WTC11 (cell line): Measurements from ENCODE around the gene SNX14. TPM values are rescaled to one million over a fixed set of nuclear protein-coding genes. Genes with fewer than 3 reads are reported as not detected.

Experiments used
- ATAC-seq: fragments of 200-7000 bp; cut with Tn5 transposase; 2 replicates; pipeline ENCODE4 v1.10.0; 2021; ENCODE audit warnings: mild to moderate bottlenecking, moderate library complexity
- CTCF ChIA-PET: fragments of 300-600 bp; sonication (Branson Sonifier 250); formaldehyde crosslinking; loops from one replicate; lab custom pipeline; 2021; ENCODE audit warnings: antibody characterized with exemption; lab: Charles Lee
- POLR2A ChIA-PET: fragments of 350-600 bp; sonication (Branson Sonifier 250); formaldehyde crosslinking; loops from one replicate; lab custom pipeline; 2021; ENCODE audit warnings: antibody characterized with exemption; lab: Charles Lee
- DNase-seq: peaks from one replicate; pipeline ENCODE4 v3.0.0; 2021; ENCODE audit warnings: low spot score
- H3K27ac Mint-ChIP-seq: 2 replicates; pipeline ENCODE4 v1.8.0; 2021; ENCODE audit warnings: mixed read lengths
- H3K27me3 Mint-ChIP-seq: 2 replicates; pipeline ENCODE4 v1.8.0; 2021; ENCODE audit warnings: low read depth, mild to moderate bottlenecking, moderate library complexity, mixed read lengths
- H3K36me3 Mint-ChIP-seq: 2 replicates; pipeline ENCODE4 v1.8.0; 2021; ENCODE audit warnings: mixed read lengths
- H3K4me1 Mint-ChIP-seq: 2 replicates; pipeline ENCODE4 v1.8.0; 2022; ENCODE audit warnings: mixed read lengths
- H3K4me3 Mint-ChIP-seq: 2 replicates; pipeline ENCODE4 v1.8.0; 2021; ENCODE audit warnings: mild to moderate bottlenecking, moderate library complexity, mixed read lengths
- H3K9me3 Mint-ChIP-seq: 2 replicates; pipeline ENCODE4 v1.8.0; 2021; ENCODE audit warnings: mixed read lengths
- CBFB ChIP-seq: sonication (generic); formaldehyde crosslinking; IDR thresholded peaks from 2 replicates; pipeline ENCODE4 v1.8.1; 2022; ENCODE audit warnings: mild to moderate bottlenecking, low read depth, missing genetic modification reagents
- CREM ChIP-seq: sonication (generic); formaldehyde crosslinking; IDR thresholded peaks from 2 replicates; pipeline ENCODE4 v1.8.1; 2022; ENCODE audit warnings: mild to moderate bottlenecking, missing genetic modification reagents, moderate library complexity
- NFYB ChIP-seq: sonication (generic); formaldehyde crosslinking; conservative IDR thresholded peaks from 2 replicates; pipeline ENCODE4 v1.8.0; 2022; ENCODE audit warnings: low read depth, missing genetic modification reagents
- NR1H2 ChIP-seq: sonication (generic); formaldehyde crosslinking; IDR thresholded peaks from 2 replicates; pipeline ENCODE4 v1.9.0; 2021; ENCODE audit warnings: mild to moderate bottlenecking, moderate library complexity, missing genetic modification reagents
- SMAD4 ChIP-seq: sonication (generic); formaldehyde crosslinking; IDR thresholded peaks from 2 replicates; pipeline ENCODE4 v1.8.0; 2022; ENCODE audit warnings: mild to moderate bottlenecking, missing genetic modification reagents
- ZNF121 ChIP-seq: sonication (generic); formaldehyde crosslinking; IDR thresholded peaks from 2 replicates; pipeline ENCODE4 v1.8.0; 2023; ENCODE audit warnings: missing genetic modification reagents
- ZNF396 ChIP-seq: fragments of 250-450 bp; sonication (Bioruptor Pico); IDR thresholded peaks from 2 replicates; pipeline ENCODE4 v1.8.0; 2021; ENCODE audit warnings: mild to moderate bottlenecking, moderate library complexity, borderline replicate concordance
- total RNA-seq: library from RNA; stranded (reverse); gene quantifications from 3 replicates; pipeline ENCODE4 v1.2.3, GENCODE V29; 2021
- TF ChIP-seq, protein P1 (sequence below): sonication (generic); formaldehyde crosslinking; conservative IDR thresholded peaks from 2 replicates; pipeline ENCODE4 v1.8.1; 2023; ENCODE audit warnings: mild to moderate bottlenecking, low read depth, missing genetic modification reagents, moderate library complexity
- TF ChIP-seq, protein P2 (sequence below): fragments of 250-450 bp; sonication (Bioruptor Pico); IDR thresholded peaks from 2 replicates; pipeline ENCODE4 v1.9.0; 2021; ENCODE audit warnings: mild to moderate bottlenecking
- TF ChIP-seq, protein P3 (sequence below): sonication (generic); formaldehyde crosslinking; IDR thresholded peaks from 2 replicates; pipeline ENCODE4 v1.8.1; 2023; ENCODE audit warnings: mild to moderate bottlenecking, missing genetic modification reagents
- TF ChIP-seq, protein P4 (sequence below): sonication (generic); formaldehyde crosslinking; IDR thresholded peaks from 2 replicates; pipeline ENCODE4 v1.8.0; 2023; ENCODE audit warnings: missing genetic modification reagents, mild to moderate bottlenecking, borderline replicate concordance
- TF ChIP-seq, protein P5 (sequence below): fragments of 200-600 bp; IDR thresholded peaks from 2 replicates; pipeline ENCODE4 v1.8.0; 2022; ENCODE audit warnings: antibody characterized with exemption
- TF ChIP-seq, protein P6 (sequence below): sonication (generic); formaldehyde crosslinking; IDR thresholded peaks from 2 replicates; pipeline ENCODE4 v1.8.1; 2022; ENCODE audit warnings: mild to moderate bottlenecking, missing genetic modification reagents, moderate library complexity, borderline replicate concordance
- TF ChIP-seq, protein P7 (sequence below): sonication (generic); formaldehyde crosslinking; IDR thresholded peaks from 2 replicates; pipeline ENCODE4 v1.8.1; 2023; ENCODE audit warnings: mild to moderate bottlenecking, missing genetic modification reagents, moderate library complexity
- TF ChIP-seq, protein P8 (sequence below): sonication (generic); formaldehyde crosslinking; IDR thresholded peaks from 2 replicates; pipeline ENCODE4 v1.8.0; 2023; ENCODE audit warnings: missing genetic modification reagents
- TF ChIP-seq, protein P9 (sequence below): sonication (generic); formaldehyde crosslinking; IDR thresholded peaks from 2 replicates; pipeline ENCODE4 v1.8.0; 2022; ENCODE audit warnings: mild to moderate bottlenecking, missing genetic modification reagents

SNX14 gene
- total RNA-seq, 1 experiment from 2014 or later, result 34.3 TPM

DNA sequence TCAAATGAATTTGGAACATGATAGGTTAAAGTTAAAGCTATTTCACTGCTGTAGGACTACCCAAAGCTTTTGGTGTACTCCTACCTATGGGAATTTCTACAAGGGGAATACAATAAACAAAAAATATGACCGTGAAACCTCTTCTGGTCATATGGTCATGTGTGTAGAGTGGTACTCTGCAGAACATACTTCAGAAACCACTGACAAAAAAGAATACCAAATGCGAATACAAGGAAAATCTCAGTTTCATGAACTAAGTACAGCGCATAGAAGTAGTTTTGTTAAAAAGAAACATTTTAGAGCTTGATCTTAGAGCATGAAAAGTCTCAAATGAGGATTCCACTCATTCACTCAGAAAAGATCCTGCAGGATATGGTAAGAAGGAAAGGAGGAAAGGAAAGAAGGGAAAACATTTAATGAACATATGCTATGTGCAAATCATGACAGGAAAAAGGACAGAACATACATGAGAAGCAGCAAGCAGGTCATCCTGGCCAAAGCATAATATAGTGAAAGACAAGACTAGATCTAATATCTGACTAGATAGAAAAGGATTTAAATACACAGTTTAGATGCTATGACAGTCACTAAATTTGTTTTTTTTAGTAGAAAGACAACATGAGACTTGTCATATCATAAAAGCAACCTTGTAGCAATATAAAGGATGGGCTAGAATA, 36.5 kb downstream of the SNX14 start:
- POLR2A ChIA-PET, result no interaction called here
- DNase-seq, result no peak
- H3K27me3 Mint-ChIP-seq, result no peaks in the 10 kb centered on the region

DNA sequence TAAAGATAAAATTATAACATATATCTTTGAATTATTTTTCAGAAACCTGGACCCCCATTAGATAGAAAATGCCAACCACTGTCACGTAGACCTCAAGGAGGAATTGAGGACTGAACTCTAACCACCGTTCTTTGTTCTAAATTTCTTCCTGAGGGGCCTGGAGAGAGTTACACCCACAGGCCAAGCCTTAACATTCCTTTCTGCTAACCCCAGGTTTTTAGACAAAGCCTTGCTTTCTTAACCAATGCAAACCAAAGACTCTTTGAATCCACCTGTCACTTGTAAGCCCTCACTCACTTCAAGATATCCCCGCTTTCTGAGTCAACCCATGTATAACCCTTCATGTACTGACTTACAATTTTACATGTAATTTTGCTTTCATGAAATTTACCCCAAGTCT, 41.0 kb downstream of the SNX14 start:
- ChIA-PET POLR2A (no interaction called here), CTCF (no interaction called here)
- H3K27ac Mint-ChIP-seq, result peak overlapping the region; percentile 18

More for the DNA sequence above, 36.5 kb downstream of the SNX14 start:
- CTCF ChIA-PET, result no interaction called here
- TF ChIP-seq ZNF396 (no peak), NFYB (no peak)
- no peak for ATAC-seq
- Mint-ChIP-seq H3K4me1 (peaks cover 5% of the 10 kb centered on the region), H3K27ac (0 out of 2 replicates have a peak overlapping the region, but pooled peaks have one; percentile 4), H3K4me3 (no peak overlapping the region), H3K9me3 (no peaks in the 10 kb centered on the region), H3K36me3 (0 out of 2 replicates have a peak, but pooled peaks cover 3% of the 10 kb centered on the region)

DNA sequence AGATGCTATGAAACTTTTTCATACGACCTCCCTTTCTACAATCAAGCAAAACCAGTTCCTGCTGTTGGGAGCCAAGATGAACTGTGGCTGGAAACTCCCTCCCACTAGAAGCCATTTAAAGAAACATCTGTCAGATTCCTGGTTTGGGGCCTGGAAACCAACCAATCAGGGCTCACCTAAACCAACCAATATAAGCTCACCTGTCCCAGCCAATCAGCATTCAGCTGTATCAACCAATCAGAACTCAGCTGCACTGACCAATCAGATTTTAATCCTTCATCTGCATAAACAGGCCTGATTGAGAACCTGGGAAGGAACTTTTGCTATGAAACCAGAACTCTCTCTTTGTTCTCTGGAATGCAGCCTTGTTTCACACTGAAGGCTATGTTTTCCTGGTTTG, 42.4 kb downstream of the SNX14 start:
- H3K36me3 Mint-ChIP-seq, result peaks cover 18% of the 10 kb centered on the region
- peaks cover 15% of the 10 kb centered on the region for H3K9me3 Mint-ChIP-seq
- H3K4me1 Mint-ChIP-seq, result peaks cover 5% of the 10 kb centered on the region
- ATAC-seq (peak; percentile 51), DNase-seq (no peak)
- H3K27ac Mint-ChIP-seq, result no peak overlapping the region; the same call in 1 of the 2 replicates
- POLR2A ChIA-PET, result no interaction called here
- CTCF ChIA-PET, result no interaction called here
- TF ChIP-seq, protein P1, sequence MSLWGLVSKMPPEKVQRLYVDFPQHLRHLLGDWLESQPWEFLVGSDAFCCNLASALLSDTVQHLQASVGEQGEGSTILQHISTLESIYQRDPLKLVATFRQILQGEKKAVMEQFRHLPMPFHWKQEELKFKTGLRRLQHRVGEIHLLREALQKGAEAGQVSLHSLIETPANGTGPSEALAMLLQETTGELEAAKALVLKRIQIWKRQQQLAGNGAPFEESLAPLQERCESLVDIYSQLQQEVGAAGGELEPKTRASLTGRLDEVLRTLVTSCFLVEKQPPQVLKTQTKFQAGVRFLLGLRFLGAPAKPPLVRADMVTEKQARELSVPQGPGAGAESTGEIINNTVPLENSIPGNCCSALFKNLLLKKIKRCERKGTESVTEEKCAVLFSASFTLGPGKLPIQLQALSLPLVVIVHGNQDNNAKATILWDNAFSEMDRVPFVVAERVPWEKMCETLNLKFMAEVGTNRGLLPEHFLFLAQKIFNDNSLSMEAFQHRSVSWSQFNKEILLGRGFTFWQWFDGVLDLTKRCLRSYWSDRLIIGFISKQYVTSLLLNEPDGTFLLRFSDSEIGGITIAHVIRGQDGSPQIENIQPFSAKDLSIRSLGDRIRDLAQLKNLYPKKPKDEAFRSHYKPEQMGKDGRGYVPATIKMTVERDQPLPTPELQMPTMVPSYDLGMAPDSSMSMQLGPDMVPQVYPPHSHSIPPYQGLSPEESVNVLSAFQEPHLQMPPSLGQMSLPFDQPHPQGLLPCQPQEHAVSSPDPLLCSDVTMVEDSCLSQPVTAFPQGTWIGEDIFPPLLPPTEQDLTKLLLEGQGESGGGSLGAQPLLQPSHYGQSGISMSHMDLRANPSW (CRISPR knock-in tag), result no peak
- TF ChIP-seq, protein P2, sequence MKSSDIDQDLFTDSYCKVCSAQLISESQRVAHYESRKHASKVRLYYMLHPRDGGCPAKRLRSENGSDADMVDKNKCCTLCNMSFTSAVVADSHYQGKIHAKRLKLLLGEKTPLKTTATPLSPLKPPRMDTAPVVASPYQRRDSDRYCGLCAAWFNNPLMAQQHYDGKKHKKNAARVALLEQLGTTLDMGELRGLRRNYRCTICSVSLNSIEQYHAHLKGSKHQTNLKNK (CRISPR knock-in tag), result no peak
- TF ChIP-seq, protein P3, sequence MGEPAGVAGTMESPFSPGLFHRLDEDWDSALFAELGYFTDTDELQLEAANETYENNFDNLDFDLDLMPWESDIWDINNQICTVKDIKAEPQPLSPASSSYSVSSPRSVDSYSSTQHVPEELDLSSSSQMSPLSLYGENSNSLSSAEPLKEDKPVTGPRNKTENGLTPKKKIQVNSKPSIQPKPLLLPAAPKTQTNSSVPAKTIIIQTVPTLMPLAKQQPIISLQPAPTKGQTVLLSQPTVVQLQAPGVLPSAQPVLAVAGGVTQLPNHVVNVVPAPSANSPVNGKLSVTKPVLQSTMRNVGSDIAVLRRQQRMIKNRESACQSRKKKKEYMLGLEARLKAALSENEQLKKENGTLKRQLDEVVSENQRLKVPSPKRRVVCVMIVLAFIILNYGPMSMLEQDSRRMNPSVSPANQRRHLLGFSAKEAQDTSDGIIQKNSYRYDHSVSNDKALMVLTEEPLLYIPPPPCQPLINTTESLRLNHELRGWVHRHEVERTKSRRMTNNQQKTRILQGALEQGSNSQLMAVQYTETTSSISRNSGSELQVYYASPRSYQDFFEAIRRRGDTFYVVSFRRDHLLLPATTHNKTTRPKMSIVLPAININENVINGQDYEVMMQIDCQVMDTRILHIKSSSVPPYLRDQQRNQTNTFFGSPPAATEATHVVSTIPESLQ (CRISPR knock-in tag), result no peak
- TF ChIP-seq NFYB, result 0 out of 2 replicates have a peak, but pooled peaks have one; percentile 30
- TF ChIP-seq, protein P4, sequence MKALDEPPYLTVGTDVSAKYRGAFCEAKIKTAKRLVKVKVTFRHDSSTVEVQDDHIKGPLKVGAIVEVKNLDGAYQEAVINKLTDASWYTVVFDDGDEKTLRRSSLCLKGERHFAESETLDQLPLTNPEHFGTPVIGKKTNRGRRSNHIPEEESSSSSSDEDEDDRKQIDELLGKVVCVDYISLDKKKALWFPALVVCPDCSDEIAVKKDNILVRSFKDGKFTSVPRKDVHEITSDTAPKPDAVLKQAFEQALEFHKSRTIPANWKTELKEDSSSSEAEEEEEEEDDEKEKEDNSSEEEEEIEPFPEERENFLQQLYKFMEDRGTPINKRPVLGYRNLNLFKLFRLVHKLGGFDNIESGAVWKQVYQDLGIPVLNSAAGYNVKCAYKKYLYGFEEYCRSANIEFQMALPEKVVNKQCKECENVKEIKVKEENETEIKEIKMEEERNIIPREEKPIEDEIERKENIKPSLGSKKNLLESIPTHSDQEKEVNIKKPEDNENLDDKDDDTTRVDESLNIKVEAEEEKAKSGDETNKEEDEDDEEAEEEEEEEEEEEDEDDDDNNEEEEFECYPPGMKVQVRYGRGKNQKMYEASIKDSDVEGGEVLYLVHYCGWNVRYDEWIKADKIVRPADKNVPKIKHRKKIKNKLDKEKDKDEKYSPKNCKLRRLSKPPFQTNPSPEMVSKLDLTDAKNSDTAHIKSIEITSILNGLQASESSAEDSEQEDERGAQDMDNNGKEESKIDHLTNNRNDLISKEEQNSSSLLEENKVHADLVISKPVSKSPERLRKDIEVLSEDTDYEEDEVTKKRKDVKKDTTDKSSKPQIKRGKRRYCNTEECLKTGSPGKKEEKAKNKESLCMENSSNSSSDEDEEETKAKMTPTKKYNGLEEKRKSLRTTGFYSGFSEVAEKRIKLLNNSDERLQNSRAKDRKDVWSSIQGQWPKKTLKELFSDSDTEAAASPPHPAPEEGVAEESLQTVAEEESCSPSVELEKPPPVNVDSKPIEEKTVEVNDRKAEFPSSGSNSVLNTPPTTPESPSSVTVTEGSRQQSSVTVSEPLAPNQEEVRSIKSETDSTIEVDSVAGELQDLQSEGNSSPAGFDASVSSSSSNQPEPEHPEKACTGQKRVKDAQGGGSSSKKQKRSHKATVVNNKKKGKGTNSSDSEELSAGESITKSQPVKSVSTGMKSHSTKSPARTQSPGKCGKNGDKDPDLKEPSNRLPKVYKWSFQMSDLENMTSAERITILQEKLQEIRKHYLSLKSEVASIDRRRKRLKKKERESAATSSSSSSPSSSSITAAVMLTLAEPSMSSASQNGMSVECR (CRISPR knock-in tag), result no peak
- TF ChIP-seq, protein P5, sequence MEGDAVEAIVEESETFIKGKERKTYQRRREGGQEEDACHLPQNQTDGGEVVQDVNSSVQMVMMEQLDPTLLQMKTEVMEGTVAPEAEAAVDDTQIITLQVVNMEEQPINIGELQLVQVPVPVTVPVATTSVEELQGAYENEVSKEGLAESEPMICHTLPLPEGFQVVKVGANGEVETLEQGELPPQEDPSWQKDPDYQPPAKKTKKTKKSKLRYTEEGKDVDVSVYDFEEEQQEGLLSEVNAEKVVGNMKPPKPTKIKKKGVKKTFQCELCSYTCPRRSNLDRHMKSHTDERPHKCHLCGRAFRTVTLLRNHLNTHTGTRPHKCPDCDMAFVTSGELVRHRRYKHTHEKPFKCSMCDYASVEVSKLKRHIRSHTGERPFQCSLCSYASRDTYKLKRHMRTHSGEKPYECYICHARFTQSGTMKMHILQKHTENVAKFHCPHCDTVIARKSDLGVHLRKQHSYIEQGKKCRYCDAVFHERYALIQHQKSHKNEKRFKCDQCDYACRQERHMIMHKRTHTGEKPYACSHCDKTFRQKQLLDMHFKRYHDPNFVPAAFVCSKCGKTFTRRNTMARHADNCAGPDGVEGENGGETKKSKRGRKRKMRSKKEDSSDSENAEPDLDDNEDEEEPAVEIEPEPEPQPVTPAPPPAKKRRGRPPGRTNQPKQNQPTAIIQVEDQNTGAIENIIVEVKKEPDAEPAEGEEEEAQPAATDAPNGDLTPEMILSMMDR, result no peak
- TF ChIP-seq, protein P6, sequence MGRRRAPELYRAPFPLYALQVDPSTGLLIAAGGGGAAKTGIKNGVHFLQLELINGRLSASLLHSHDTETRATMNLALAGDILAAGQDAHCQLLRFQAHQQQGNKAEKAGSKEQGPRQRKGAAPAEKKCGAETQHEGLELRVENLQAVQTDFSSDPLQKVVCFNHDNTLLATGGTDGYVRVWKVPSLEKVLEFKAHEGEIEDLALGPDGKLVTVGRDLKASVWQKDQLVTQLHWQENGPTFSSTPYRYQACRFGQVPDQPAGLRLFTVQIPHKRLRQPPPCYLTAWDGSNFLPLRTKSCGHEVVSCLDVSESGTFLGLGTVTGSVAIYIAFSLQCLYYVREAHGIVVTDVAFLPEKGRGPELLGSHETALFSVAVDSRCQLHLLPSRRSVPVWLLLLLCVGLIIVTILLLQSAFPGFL (CRISPR knock-in tag), result no peak
- TF ChIP-seq, protein P7, sequence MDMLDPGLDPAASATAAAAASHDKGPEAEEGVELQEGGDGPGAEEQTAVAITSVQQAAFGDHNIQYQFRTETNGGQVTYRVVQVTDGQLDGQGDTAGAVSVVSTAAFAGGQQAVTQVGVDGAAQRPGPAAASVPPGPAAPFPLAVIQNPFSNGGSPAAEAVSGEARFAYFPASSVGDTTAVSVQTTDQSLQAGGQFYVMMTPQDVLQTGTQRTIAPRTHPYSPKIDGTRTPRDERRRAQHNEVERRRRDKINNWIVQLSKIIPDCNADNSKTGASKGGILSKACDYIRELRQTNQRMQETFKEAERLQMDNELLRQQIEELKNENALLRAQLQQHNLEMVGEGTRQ (CRISPR knock-in tag), result no peak
- TF ChIP-seq, all 79 proteins: peak for 1
- Mint-ChIP-seq H3K27me3 (no peaks in the 10 kb centered on the region), H3K4me3 (no peak overlapping the region)

More for the DNA sequence above, 41.0 kb downstream of the SNX14 start:
- TF ChIP-seq, protein P8, sequence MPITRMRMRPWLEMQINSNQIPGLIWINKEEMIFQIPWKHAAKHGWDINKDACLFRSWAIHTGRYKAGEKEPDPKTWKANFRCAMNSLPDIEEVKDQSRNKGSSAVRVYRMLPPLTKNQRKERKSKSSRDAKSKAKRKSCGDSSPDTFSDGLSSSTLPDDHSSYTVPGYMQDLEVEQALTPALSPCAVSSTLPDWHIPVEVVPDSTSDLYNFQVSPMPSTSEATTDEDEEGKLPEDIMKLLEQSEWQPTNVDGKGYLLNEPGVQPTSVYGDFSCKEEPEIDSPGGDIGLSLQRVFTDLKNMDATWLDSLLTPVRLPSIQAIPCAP (CRISPR knock-in tag), result no peak
- TF ChIP-seq SMAD4 (CRISPR knock-in tag), result no peak
- TF ChIP-seq NR1H2 (CRISPR knock-in tag), result no peak
- TF ChIP-seq CREM (CRISPR knock-in tag), result no peak
- TF ChIP-seq, protein P9, sequence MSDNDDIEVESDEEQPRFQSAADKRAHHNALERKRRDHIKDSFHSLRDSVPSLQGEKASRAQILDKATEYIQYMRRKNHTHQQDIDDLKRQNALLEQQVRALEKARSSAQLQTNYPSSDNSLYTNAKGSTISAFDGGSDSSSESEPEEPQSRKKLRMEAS (CRISPR knock-in tag), result no peak
- TF ChIP-seq ZNF121 (CRISPR knock-in tag), result no peak
- no peak for TF ChIP-seq CBFB (CRISPR knock-in tag)
- Mint-ChIP-seq H3K4me1 (peaks cover 5% of the 10 kb centered on the region), H3K4me3 (no peak overlapping the region), H3K36me3 (peaks cover 14% of the 10 kb centered on the region), H3K27me3 (no peaks in the 10 kb centered on the region), H3K9me3 (peaks cover 11% of the 10 kb centered on the region)
- DNase-seq, result no peak
- peak; percentile 62 for ATAC-seq
